HEK293 (cell line): Measurements from ENCODE around the gene TEP1.
A peak's percentile ranks its signal among the peaks of the same experiment; 100 is the strongest.
"Not testable (repeated sequence)": the region's sequence is repeated elsewhere in the genome, so short reads cannot be mapped to it uniquely, and the experiment has no call there.

Experiments
- CTCF ChIA-PET: fragments of 350-600 bp; formaldehyde crosslinking; extraction: SDS; loops from one replicate; lab custom pipeline; 2021; ENCODE audit warnings: antibody characterized with exemption; lab: Yijun Ruan, JAX
- POLR2A ChIA-PET: fragments of 300-600 bp; formaldehyde crosslinking; extraction: SDS; loops from one replicate; lab custom pipeline; 2020; ENCODE audit warnings: antibody characterized with exemption, inconsistent platforms; lab: Yijun Ruan, JAX
- H3K27ac ChIP-seq: fragments of 200-500 bp; sonication (Bioruptor generic); 2 replicates; pipeline ENCODE4 v1.5.1; 2014; ENCODE audit warnings: low read depth, low read length, control low read depth, inconsistent platforms; ENCODE audit errors: extremely low read depth
- H3K36me3 ChIP-seq, 2 experiments: fragments of 200-500 bp in 1 of 2; sonication (Bioruptor generic) in 1 of 2; 1 replicate in 1 of 2; 2 replicates in 1 of 2; pipeline ENCODE4 v1.5.1; 2014 to 2017; ENCODE audit warnings: inconsistent platforms in 2 of 2, low read length in 2 of 2; ENCODE audit not compliant: control insufficient read depth in 2 of 2, insufficient read depth in 1 of 2
- H3K4me1 ChIP-seq: fragments of 200-500 bp; sonication (Bioruptor generic); 2 replicates; pipeline ENCODE4 v1.5.1; 2014; ENCODE audit warnings: mild to moderate bottlenecking, low read length, inconsistent platforms; ENCODE audit not compliant: control insufficient read depth, insufficient read depth
- H3K4me3 ChIP-seq: 2 replicates; pipeline ENCODE4 v1.5.1; 2011; ENCODE audit warnings: low read depth, mild to moderate bottlenecking, control low read depth, low read length, moderate library complexity
- H3K9me3 ChIP-seq: fragments of 200-500 bp; sonication (Bioruptor generic); 2 replicates; pipeline ENCODE4 v1.5.1; 2014; ENCODE audit warnings: low read depth, low read length, inconsistent platforms; ENCODE audit not compliant: control insufficient read depth, insufficient read depth
- ATF2 ChIP-seq: fragments of 450-650 bp; formaldehyde crosslinking; IDR thresholded peaks from 2 replicates; pipeline ENCODE4 v1.5.1; 2016; ENCODE audit warnings: missing biosample characterization, missing genetic modification characterization, low read depth
- KLF16 ChIP-seq: fragments of 450-650 bp; formaldehyde crosslinking; IDR thresholded peaks from 2 replicates; pipeline ENCODE4 v1.5.1; 2017; ENCODE audit warnings: missing biosample characterization, missing genetic modification characterization
- PATZ1 ChIP-seq: fragments of 450-650 bp; formaldehyde crosslinking; IDR thresholded peaks from 2 replicates; pipeline ENCODE4 v1.5.1; 2016; ENCODE audit warnings: missing biosample characterization, missing genetic modification characterization
- PBX3 ChIP-seq: sonication (generic); formaldehyde crosslinking; IDR thresholded peaks from 2 replicates; pipeline ENCODE4 v1.8.1; 2022; ENCODE audit warnings: mild to moderate bottlenecking, moderate library complexity, missing genetic modification reagents
- REST ChIP-seq: fragments of 450-650 bp; formaldehyde crosslinking; IDR thresholded peaks from 2 replicates; pipeline ENCODE4 v1.5.1; 2016; ENCODE audit warnings: missing biosample characterization, missing genetic modification characterization
- SCRT2 ChIP-seq: fragments of 450-650 bp; formaldehyde crosslinking; IDR thresholded peaks from 2 replicates; pipeline ENCODE4 v1.5.1; 2016; ENCODE audit warnings: missing biosample characterization, missing genetic modification characterization
- YY1 ChIP-seq: fragments of 450-650 bp; formaldehyde crosslinking; IDR thresholded peaks from 2 replicates; pipeline ENCODE4 v1.5.1; 2018; ENCODE audit warnings: missing biosample characterization, missing genetic modification characterization
- YY2 ChIP-seq: fragments of 450-650 bp; formaldehyde crosslinking; IDR thresholded peaks from 2 replicates; pipeline ENCODE4 v1.5.1; 2016; ENCODE audit warnings: missing biosample characterization, missing genetic modification characterization
- ZBTB17 ChIP-seq: fragments of 450-650 bp; formaldehyde crosslinking; IDR thresholded peaks from 2 replicates; pipeline ENCODE4 v1.5.1; 2016; ENCODE audit warnings: missing biosample characterization, missing genetic modification characterization
- ZBTB48 ChIP-seq: fragments of 450-650 bp; formaldehyde crosslinking; IDR thresholded peaks from 2 replicates; pipeline ENCODE4 v1.5.1; 2016; ENCODE audit warnings: missing biosample characterization, missing genetic modification characterization
- ZFP3 ChIP-seq: fragments of 450-650 bp; formaldehyde crosslinking; IDR thresholded peaks from 2 replicates; pipeline ENCODE4 v1.5.1; 2016; ENCODE audit warnings: low read depth, missing biosample characterization, missing genetic modification characterization
- ZFP69B ChIP-seq: fragments of 450-650 bp; formaldehyde crosslinking; IDR thresholded peaks from 2 replicates; pipeline ENCODE4 v1.5.1; 2016; ENCODE audit warnings: missing biosample characterization, missing genetic modification characterization
- ZIC2 ChIP-seq: fragments of 450-650 bp; formaldehyde crosslinking; IDR thresholded peaks from 2 replicates; pipeline ENCODE4 v1.5.1; 2016; ENCODE audit warnings: missing biosample characterization, missing genetic modification characterization
- ZNF157 ChIP-seq: fragments of 450-650 bp; formaldehyde crosslinking; IDR thresholded peaks from 2 replicates; pipeline ENCODE4 v1.5.1; 2016; ENCODE audit warnings: missing biosample characterization, missing genetic modification characterization
- ZNF175 ChIP-seq: fragments of 450-650 bp; formaldehyde crosslinking; IDR thresholded peaks from 2 replicates; pipeline ENCODE4 v1.5.1; 2016; ENCODE audit warnings: missing biosample characterization, missing genetic modification characterization
- ZNF24 ChIP-seq: fragments of 450-650 bp; formaldehyde crosslinking; IDR thresholded peaks from 2 replicates; pipeline ENCODE4 v1.5.1; 2016; ENCODE audit warnings: missing biosample characterization, missing genetic modification characterization
- ZNF335 ChIP-seq: fragments of 450-650 bp; formaldehyde crosslinking; conservative IDR thresholded peaks from 2 replicates; pipeline ENCODE4 v1.5.1; 2016; ENCODE audit warnings: missing biosample characterization, missing genetic modification characterization
- ZNF433 ChIP-seq: fragments of 450-650 bp; formaldehyde crosslinking; IDR thresholded peaks from 2 replicates; pipeline ENCODE4 v1.5.1; 2016; ENCODE audit warnings: missing biosample characterization, missing genetic modification characterization, low read depth
- ZNF521 ChIP-seq: fragments of 450-650 bp; formaldehyde crosslinking; IDR thresholded peaks from 2 replicates; pipeline ENCODE4 v1.5.1; 2017; ENCODE audit warnings: missing biosample characterization, mild to moderate bottlenecking, missing genetic modification characterization
- ZNF560 ChIP-seq: fragments of 450-650 bp; formaldehyde crosslinking; IDR thresholded peaks from 2 replicates; pipeline ENCODE4 v1.5.1; 2017; ENCODE audit warnings: missing biosample characterization, missing genetic modification characterization, borderline replicate concordance
- ZNF561 ChIP-seq: fragments of 450-650 bp; IDR thresholded peaks from 2 replicates; pipeline ENCODE4 v1.5.1; 2018; ENCODE audit warnings: missing biosample characterization, missing genetic modification characterization, borderline replicate concordance
- ZNF571 ChIP-seq: fragments of 450-650 bp; formaldehyde crosslinking; IDR thresholded peaks from 2 replicates; pipeline ENCODE4 v1.5.0; 2017; ENCODE audit warnings: missing biosample characterization, missing genetic modification characterization
- ZNF629 ChIP-seq: fragments of 450-650 bp; formaldehyde crosslinking; IDR thresholded peaks from 2 replicates; pipeline ENCODE4 v1.5.1; 2017; ENCODE audit warnings: missing biosample characterization, missing genetic modification characterization
- ZNF76 ChIP-seq: fragments of 450-650 bp; formaldehyde crosslinking; IDR thresholded peaks from 2 replicates; pipeline ENCODE4; 2016; ENCODE audit warnings: low read depth, missing biosample characterization, missing genetic modification characterization, borderline replicate concordance
- ZXDB ChIP-seq: fragments of 450-650 bp; formaldehyde crosslinking; IDR thresholded peaks from 2 replicates; pipeline ENCODE4 v1.5.1; 2016; ENCODE audit warnings: missing biosample characterization, missing genetic modification characterization

The TEP1 gene

GRCh38 chr14:20454516-20455354 lies 41.4 kb upstream of the TEP1 start, which contains the start of the genes APEX1 and OSGEP (continued):
- TF ChIP-seq ZNF521 (tag by site-specific recombination) (no peak), YY1 (tag by site-specific recombination) (peak; percentile 39; the same call in 1 of the 2 replicates), ZNF571 (tag by site-specific recombination) (no peak), ZNF175 (tag by site-specific recombination) (peak; percentile 93; the same call in 1 of the 2 replicates), ZNF629 (tag by site-specific recombination) (peak; percentile 90), ZBTB48 (tag by site-specific recombination) (peak; percentile 85), ZFP69B (tag by site-specific recombination) (peak; percentile 15; the same call in 1 of the 2 replicates), ZBTB17 (tag by site-specific recombination) (peak; percentile 90), PATZ1 (tag by site-specific recombination) (peak; percentile 81), KLF16 (tag by site-specific recombination) (peak; percentile 93), ZNF24 (tag by site-specific recombination) (peak; percentile 85), SCRT2 (tag by site-specific recombination) (0 out of 2 replicates have a peak, but pooled peaks have one; percentile 12), YY2 (tag by site-specific recombination) (no peak), ZNF561 (peak; percentile 31; the same call in 1 of the 2 replicates)

- TF ChIP-seq ATF2: peak; percentile 86
- H3K27ac ChIP-seq, H3K4me1 ChIP-seq, H3K4me3 ChIP-seq, H3K9me3 ChIP-seq: not testable (repeated sequence)
- CTCF ChIA-PET: interaction anchor here (1.1 to 1.2 kb wide), 2 partner anchors 37 to 78 kb away, joined by 3 to 4 read pairs; no protein-coding TSS in a partner anchor
- peaks cover 60 to 71% of the 10 kb centered on the region in 2 experiments for H3K36me3 ChIP-seq
- POLR2A ChIA-PET: interaction anchor here (0.8 to 1.1 kb wide), 3 partner anchors 17 to 47 kb away, joined by 3 to 8 read pairs (median 3); partner anchors contain the start of gene TEP1
Observed at GRCh38 chr14:20452831-20453230, 39.5 kb upstream of the TEP1 start.

GRCh38 chr14:20446889-20447288 lies 33.6 kb upstream of the TEP1 start:
- CTCF ChIA-PET: interaction anchor here (0.8 to 1.2 kb wide), 2 partner anchors 13 to 119 kb away, joined by 3 read pairs; no protein-coding TSS in a partner anchor
- Histone ChIP-seq H3K27ac (no peak overlapping the region), H3K36me3 (peaks cover 55 to 76% of the 10 kb centered on the region in 2 experiments), H3K4me1 (no peaks in the 10 kb centered on the region), H3K4me3 (no peak overlapping the region), H3K9me3 (no peaks in the 10 kb centered on the region)
- POLR2A ChIA-PET: no interaction called here
- TF ChIP-seq ZNF433 (tag by site-specific recombination): no peak
- TF ChIP-seq ZFP69B (tag by site-specific recombination): no peak
- TF ChIP-seq ZNF76 (tag by site-specific recombination): no peak
- no peak for TF ChIP-seq ZFP3 (tag by site-specific recombination)
- no peak for TF ChIP-seq SCRT2 (tag by site-specific recombination)
- TF ChIP-seq REST (tag by site-specific recombination): no peak
- no peak for TF ChIP-seq ZXDB (tag by site-specific recombination)
- TF ChIP-seq ZNF335: no peak
- no peak for TF ChIP-seq ZNF157
- no peak for TF ChIP-seq ZNF560
- TF ChIP-seq PBX3 (CRISPR knock-in tag): no peak
- no peak for TF ChIP-seq ZIC2 (tag by site-specific recombination)
